ENCODE data around the gene SLIRP.
A peak's percentile ranks its signal among the peaks of the same experiment; 100 is the strongest.

The SLIRP gene

DNA sequence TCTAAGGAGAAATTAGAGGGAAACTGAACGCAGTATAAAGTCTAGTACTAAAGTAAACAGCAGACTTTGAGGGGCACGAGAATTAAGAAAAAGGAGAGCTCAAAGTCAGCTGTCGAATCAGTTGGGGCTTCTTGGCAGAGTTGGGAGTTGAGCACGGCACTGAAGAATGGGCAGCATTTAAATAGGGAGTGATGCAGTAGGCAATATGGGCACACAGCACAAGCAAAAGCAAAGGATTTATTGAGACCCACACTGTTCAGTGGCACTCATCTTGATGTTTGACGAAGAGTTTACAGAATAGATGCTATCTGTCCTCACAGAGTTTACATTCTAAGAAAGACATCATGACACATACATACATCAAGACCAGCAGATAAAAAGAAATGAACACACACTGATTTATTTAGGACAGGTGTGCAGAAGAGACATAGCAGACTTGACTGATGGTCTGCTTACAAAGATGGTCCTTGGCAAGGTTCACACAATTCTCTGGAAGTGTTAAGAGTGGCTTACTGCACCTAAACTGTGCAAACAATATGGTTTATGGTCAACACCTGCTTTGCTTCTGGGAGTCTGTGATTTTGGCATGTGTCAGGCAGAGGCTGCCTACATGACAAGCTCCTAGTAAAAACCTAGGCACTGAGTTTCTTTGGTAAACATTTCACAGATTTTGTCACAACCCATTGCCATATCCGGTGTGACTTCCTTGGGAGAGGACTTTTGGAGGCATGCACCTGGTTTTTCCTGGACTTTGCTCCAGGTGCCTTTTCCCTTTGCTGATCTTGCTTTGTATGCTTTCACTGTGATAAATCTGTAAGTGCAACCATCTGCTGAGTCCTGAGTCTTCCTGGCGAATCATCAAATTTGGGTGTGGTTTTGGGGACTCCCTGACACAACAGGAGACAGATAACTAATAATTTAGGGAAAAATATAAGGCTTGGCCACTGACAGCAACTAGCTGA lies 26.4 kb upstream of the SLIRP start:
- peak overlapping the region; percentile 25; the same call in 1 of the 2 replicates for H3K27ac ChIP-seq
- TF ChIP-seq CTCF (IDR thresholded peaks at IDR 0.05) (no peak), ZFX (IDR thresholded peaks at IDR 0.05; ENCODE audit: borderline replicate concordance) (no peak)

- peak overlapping the region; percentile 25; the same call in 1 of the 2 replicates for H3K27ac ChIP-seq
- no peak for TF ChIP-seq ZFX (IDR thresholded peaks at IDR 0.05; ENCODE audit: borderline replicate concordance)
- no peak for TF ChIP-seq CTCF (IDR thresholded peaks at IDR 0.05)
Observed at GRCh38 chr14:77682158-77682553, 25.7 kb upstream of the SLIRP start.

DNA sequence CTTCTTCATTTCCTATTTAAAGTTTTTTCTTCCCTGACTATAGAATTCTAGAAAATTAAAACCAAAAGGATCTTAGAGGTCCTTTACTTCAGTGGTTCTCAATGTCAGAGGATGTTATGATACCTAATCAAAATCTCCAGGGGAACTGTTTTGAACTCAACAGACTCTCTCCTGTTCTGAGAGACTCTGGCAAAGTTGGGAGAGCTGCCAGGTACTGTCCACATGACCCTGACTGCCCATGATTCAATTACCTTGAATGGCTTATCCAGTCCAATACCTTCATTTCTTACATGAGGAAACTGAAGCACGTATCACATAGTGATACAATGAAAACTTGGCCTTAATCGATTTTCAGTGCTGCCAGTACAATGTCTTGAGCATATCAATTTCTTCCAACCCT lies 16.6 kb upstream of the SLIRP start:
- H3K27ac ChIP-seq = no peak overlapping the region
- no peak for TF ChIP-seq CTCF (IDR thresholded peaks at IDR 0.05)
- TF ChIP-seq ZFX (IDR thresholded peaks at IDR 0.05; ENCODE audit: borderline replicate concordance) = no peak

- TF ChIP-seq CTCF (IDR thresholded peaks at IDR 0.05) (peak; percentile 77), ZFX (IDR thresholded peaks at IDR 0.05; ENCODE audit: borderline replicate concordance) (no peak)
- H3K27ac ChIP-seq = peak overlapping the region; percentile 67
Observed at GRCh38 chr14:77707355-77707723, 564 bp upstream of the SLIRP start.

DNA sequence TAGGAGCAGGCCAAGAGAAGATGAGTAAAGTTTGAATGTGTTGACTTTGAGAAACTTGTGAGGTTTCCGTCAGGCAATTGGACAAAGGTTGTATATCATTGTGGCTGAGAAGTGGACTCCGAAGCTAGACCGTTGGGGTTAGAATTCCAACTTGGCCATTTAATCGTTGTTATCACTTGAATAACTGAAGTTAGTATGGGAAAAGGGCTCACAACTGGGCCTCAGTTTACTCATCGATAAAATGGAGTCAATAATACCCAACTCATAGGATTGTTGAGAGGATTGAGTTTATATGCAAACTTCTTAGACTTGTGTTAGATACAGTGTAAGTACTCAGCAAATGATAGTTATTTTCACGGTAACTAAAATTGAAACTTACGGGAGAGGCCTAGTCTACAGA lies 846 bp downstream of the SLIRP start:
- peak overlapping the region; percentile 67 for H3K27ac ChIP-seq

GRCh38 chr14:77709412-77709811 lies 1.5 kb downstream of the SLIRP start:
- TF ChIP-seq ZFX (IDR thresholded peaks at IDR 0.05; ENCODE audit: borderline replicate concordance) (no peak), CTCF (IDR thresholded peaks at IDR 0.05) (no peak)
- no peak overlapping the region; the same call in 1 of the 2 replicates for H3K27ac ChIP-seq

More for the DNA sequence above, 846 bp downstream of the SLIRP start:
- no peak for TF ChIP-seq ZFX (IDR thresholded peaks at IDR 0.05; ENCODE audit: borderline replicate concordance)

GRCh38 chr14:77710364-77710763 lies 2.5 kb downstream of the SLIRP start:
- H3K27ac ChIP-seq = no peak overlapping the region
- TF ChIP-seq ZFX (IDR thresholded peaks at IDR 0.05; ENCODE audit: borderline replicate concordance) (no peak), CTCF (IDR thresholded peaks at IDR 0.05) (no peak)
